Activated T-helper 1 cell treated with anti-CD3 and anti-CD28 coated beads, Interleukin-2, amount 50 U/mL, for 16 hours (primary cell): ENCODE data around the gene ABLIM2.
A peak's percentile ranks its signal among the peaks of the same experiment; 100 is the strongest.
"Not testable (repeated sequence)": the region's sequence is repeated elsewhere in the genome, so short reads cannot be mapped to it uniquely, and the experiment has no call there.

Experiments
- DNase-seq, 2 donors: peaks; one replicate each; pipeline ENCODE4 v3.0.0-alpha.2; 2020; ENCODE audit warnings: low read depth in 1 of 2, low spot score in 1 of 2

ABLIM2 gene

DNA sequence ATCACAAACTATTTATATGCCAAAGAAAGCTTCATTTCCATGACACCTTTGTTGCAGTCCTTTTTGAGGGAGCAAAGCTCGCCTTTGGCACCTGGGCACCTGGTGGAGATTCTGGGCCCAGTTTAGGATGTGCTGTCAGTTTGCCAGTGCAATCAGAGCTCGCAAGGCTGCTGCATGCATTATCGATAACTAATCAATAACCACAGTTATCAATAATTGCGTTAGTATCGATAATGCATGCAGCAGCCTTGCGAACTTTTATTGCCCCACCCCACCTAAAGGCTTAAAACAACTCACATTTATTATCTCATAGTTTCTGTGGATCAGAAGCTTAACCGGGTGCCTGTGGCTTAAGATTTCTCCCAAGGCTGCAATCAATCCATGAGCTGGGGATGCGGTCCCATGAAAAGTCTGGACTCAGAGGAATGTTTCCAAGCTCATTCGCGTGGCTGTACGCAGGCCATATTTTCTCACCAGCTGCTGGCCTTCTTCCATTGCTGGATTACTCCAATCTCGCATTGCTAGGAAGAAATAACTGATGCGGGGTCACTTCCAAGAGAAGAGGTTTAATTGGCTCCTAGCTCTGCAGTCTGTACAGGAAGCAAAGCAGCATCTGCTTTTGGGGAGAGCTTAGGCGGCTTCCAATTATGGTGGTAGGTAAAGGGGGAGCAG is 212.8 kb downstream of the ABLIM2 start:
- DNase-seq, result no peak

DNA sequence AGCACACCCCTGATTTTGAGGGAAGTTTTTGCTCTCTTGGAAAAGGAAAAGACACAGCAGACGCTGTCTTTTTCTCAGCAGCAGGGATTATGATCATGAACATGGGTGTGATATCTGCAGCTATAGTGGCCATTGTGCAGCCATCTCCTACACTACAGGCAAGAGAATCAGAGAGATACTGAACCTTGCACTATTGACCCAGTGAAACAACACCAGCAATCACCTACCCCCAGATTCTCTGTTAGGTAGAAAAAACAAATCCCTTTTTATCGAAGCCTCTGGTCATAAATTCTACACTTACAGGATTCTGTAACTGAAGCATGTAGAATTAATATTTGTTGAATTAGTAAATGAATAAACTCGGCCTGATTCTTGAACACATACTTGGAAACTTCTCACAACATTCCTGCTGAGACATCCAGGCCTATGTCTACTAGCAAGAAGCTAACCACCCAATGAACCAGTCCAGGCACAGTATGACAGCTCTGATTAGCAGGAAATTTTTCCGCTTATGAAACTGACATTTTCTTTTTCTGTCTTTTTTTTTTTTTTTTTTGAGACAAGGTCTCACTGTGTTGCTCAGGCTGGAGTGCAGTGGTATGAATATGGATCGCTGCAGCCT is 213.9 kb downstream of the ABLIM2 start:
- DNase-seq, result no peak

DNA sequence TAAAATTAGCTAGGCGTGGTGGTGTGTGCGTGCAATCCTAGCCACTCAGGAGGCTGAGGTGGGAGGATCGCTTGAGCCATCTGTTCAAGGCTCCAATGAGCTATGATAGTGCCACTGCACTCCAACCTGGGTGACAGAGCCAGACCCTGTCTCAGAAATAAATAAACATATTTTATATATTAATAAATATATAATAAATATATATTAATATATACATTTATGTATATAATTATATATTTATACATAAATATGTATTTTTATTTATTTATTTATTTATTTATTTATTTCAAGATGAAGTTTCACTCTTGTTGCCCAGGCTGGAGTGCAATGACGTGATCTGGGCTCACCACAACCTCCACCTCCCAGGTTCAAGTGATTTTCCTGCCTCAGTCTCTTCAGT is 214.9 kb downstream of the ABLIM2 start:
- DNase-seq, result not testable (repeated sequence)

DNA sequence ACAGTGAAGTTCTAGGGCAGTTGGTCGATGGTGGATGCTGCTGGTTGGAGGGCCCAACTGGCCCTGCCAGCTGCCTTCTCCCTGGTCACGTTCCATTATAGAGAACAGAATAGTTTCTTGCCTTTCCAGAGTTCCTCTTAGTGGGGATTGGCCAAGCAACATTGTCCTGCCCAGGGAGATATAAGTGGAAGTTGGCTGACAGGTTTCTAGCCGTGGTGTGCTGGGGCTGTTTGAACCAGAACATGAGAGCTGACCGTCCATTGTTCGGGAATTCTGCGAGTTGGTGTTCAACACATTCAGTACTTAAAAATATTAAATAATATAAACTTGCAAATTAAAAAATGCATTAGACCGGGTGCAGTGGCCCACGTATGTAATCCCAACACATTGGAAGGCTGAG is 215.4 kb downstream of the ABLIM2 start:
- DNase-seq, result no peak

DNA sequence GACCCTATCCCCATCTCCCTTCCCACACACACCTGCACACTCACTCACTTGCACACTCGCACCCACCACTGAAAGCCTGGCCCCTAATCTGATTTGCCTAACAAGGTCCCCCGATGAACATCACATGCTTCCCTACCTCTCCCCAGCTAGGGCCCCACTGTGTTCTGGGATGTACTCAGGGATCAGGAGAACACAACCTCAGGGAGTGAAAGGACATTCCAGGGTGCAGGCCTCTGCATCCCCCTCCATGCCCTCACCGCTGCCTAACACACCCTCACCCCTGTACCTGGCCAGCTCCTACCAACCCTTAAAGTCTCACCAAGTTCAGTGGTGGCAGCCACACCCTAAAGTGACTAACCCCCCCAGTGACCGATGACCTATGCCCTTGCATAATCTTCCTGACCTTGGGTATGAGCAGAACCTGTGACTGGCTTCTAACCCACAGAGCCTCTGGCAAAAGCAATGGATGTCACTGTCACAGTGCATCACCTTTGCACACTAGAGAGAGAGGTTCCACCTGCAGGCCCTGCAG is 216.6 kb downstream of the ABLIM2 start:
- no peak for DNase-seq

DNA sequence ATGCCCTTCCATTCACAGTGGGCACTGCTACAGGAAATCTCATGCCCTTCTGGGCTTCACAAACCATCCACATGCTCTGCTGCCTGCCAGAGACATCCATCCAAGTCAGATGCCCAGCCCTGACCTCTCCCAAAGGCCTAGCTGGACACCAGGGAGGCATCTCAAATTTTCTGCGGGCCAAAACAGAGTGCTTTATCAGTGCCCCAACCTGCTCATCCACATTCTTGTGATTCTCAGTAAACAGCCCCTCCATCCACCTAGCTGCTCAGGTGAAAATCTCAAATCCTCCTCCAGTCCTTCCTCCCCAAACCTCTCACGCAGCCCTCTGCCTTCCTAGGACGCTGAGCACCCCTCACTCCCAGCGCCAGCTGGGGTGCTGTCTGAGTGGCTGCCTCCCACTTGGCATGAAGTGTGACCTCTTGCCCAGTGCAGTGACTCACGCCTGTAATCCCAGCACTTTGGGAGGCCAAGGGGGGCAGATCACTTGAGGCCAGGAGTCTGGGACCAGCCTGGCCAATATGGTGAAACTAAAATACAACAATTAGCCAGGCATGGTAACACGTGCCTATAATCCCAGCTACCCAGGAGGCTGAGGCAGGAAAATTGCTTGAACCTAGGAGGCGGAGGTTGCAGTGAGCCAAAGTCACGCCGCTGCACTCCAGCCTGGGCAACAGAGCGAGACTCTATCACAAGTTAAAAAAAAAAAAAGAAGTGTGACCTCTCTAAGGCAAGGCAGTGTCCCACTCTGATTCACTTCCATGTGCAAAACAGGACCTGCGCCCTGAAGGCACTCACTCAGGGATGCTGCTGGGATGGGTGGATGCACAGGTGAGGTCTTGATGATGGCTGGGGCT is 217.3 kb downstream of the ABLIM2 start:
- no peak for DNase-seq

DNA sequence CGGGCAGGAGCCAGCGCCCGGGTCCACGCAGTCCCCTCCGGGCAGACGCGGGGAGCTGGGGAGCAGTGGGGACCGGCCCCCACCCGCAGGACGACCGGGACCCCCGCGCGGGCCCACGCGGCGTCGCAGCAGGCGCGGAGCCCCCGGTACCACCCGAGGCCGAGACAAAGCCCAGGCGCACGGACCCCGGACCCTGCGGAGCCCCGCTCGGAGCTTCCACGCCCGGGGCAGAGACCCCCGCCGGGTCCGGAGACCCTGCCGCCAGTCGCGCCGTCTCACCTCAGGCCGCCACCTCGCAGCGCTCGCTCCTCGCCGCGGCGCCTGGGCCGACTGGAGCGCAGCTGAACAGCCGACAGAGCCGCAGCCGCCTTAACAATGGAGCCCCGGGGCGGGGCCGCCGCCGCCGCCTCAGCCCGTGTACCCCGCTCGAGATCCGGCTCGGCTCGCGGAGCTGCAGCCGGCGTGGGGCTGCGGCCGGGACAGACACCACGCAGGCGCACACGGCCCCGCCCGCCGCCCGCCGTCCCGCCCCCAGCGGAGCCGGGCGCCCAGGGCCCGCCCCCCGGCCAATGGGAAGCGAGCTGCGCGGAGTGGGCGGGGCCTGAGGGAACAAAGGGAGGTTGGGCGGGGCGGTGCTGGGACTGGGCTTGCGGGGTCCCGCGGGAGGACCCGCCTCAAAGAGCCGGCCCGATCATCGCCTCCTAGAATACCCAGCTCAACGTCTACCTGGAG is 219.1 kb downstream of the ABLIM2 start, which contains the start of gene AFAP1:
AFAP1 (minus strand) TSS at position 485 of the 732 bp plus-strand sequence. CDS start 67,783 bp downstream, outside the sequence.
- peak; percentile 71 to 88 for DNase-seq

DNA sequence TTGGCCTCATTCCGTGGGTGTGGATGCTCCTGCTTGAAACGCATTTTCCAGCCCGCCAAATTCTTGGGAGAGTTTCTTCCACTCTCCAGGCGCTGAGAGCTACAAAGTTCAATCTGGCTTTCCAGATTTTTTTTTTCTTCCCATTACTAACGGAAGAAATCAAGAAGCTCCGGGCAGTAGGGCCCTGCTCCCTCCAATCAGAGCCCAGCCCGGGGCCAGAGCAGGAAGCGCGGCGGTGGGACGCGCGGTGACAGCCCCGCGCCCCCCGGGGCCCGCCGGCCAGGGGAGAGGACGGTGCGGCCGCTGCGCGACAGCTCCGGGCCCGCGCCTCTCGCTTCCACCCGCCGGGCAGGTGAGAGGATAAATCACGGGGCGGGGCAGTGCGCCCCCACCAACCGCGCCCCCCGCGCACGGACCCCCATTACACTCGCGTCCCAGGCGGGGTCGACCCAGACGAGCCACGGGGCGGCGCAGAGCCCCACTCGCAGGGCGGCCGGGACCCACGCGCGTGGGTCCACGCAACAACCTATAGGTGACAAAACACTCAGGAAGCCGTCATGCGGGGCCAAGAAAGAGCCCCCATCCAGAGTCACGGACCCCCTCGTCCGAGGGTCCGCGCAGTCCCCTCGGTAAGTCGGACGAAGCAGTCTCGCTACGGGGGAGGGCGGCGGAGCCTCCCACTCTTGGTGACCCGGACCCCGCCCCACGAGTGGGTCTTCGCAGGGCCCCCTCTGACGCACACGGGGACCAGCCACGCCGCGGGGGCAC is 219.8 kb downstream of the ABLIM2 start:
- no peak for DNase-seq

DNA sequence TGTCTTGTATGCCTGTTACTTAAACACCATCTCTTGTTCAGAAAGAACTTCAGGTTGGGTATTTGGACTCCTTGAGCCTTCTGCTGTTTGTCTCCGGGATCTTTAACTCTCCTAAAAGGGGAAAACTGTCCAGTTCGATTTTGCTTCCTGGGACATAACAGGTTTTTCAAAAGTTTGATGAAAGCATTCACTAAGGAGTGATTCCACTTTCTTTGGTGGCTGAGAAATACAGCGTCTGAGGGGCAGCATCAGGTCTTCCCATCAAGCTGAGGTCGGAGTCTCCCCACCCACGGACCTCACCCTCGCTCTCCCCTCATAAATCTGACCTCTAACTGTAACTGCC is 220.4 kb downstream of the ABLIM2 start:
- no peak for DNase-seq

DNA sequence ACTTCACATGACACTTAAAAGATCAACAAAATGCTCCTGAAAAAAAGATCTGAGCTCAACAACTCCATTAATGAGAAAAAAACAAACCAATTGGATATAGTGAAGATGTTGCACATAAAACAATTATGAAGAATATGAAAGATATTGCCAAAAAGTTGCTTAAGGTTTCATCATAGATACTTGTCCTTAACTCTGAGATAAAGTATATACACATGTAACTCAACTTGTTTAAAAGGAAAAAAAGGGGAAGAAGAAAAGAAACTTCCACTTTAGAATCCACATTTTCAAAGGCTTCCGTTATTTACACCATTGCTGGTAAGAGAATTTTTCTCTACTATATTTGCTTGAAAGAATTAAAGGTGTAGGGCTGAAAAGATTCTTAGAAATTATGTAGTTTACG is 221.6 kb downstream of the ABLIM2 start:
- DNase-seq, result no peak

DNA sequence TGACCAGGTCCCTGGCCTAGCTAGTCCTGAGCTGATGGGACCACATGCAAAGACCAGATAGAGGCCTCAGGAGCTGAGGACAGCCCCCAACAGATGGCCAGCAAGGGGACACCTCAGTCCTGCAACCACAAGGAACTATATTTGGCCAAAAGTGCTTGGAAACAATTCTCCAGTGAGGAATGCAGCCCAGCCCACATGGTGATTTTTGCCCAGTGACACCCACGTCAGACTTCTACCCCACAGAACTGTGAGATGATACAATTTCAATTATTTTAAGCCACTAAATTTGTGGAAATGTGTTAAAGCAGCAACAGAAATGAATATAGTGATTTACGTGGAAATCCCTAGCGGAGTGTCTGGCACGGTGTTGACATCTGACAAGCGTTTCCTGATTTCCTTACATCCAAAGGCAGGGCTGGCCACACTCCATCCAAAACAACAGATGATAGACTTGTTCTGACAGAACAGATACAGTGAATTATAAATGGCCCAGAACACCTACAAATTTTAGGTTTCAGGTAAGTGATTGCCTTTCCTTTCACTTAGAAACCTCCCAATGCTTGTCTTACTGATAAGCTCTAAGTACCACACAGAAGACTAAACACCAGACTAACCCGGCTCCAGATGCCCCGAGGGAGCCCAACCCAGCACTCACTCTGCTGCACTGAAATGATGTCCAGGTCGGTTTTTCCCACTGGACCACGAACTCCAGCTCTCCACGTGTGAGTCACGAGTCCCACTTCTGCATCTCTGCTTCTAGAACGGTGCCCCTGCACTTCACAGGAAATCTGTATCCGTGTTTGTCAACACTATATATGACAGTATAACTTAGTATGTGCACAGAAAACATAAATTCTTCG is 224.7 kb downstream of the ABLIM2 start:
- DNase-seq, result no peak

DNA sequence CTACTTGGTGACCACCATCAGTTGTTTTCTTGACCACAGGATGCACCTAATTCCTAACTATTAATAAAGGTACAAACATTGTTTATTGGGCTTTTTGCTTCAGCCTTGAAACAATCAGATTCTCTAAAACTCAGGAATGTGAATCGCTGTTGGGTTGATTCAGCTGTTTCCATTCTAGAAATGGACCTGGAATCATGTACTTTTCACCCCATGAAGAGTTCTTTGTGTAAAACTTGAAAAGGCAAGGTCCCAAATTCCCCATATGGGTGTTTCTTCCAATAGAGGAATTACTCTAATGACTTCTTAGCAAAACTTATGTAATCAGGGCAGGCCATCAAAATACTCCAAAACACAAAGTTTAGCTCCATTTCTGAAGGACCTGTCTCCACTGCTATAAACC is 226.3 kb downstream of the ABLIM2 start:
- DNase-seq, result no peak

DNA sequence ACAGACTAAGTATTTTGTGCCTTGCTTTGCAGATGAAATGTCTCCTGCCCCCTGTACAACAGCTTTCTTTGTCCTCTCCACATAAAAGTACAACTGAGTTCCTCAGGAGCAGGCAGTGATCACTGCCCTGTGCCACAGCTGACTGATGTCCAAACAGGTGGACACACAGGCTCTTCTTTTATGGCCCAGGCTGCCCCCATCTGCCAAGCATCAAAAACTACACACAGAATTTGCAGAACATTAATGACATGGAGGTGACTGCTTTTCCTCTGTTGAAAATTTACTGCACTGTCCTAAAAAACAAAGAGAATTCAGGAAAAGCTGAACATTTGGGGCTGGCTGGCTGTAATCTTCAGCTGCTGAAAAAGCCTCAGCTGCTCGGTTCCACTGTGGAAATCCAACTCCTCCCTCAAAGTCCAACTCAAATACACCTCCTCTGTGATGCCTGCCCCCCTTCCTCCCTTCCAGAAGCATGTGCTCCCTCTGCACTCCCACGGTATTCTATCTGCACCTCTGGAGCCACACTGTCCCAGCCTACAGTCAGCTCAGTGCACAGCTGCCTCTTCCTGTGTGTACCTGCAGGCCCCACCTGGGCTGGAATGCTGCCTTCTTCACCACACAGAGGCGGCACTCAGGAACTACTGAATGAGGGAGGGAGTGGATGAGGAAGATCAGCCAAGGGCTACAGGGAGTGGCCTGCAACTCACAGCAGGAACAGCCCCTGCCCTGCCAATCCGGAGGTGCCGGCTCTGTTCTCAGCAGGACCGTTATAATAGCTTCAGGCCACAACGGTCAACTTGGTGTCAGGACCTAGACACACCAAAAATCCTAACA is 229.3 kb downstream of the ABLIM2 start:
- no peak for DNase-seq

DNA sequence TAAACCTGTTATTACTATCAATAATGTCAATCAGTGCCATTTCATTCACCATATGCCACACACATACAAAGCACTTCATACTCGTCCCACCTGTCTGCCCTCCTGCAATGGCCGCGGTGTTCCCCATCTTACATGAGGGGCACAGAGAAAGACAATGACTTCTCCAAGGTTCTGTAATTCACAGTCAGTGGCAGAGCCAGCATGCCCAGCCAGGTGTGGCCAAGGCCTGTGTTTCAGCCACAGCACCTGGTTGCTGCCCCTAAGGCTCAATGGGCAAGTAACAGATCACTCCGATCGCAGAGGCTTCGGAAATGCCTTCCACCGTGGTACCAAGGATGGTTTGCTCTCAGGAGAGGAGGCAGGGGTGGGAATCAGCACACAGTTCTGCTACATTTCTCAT is 229.9 kb downstream of the ABLIM2 start:
- DNase-seq, result no peak

DNA sequence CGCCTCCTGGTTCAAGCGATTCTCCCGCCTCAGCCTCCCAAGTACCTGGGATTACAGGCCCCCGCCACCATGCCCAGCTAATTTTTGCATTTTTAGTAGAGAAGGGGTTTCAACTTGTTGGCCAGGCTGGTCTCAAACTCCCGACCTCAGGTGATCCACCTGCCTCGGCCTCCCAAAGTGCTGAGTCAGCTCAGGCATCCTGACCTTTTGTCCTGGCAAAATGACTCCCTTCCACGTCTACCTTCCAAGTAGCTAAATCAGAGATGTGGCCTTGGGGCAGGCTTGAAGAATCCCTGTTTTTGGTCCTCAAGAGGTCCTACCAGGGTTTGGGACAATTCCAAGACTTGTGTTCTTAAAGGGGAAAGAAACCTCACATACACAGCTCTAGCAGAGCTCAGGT is 231.8 kb downstream of the ABLIM2 start:
- DNase-seq, result no peak

DNA sequence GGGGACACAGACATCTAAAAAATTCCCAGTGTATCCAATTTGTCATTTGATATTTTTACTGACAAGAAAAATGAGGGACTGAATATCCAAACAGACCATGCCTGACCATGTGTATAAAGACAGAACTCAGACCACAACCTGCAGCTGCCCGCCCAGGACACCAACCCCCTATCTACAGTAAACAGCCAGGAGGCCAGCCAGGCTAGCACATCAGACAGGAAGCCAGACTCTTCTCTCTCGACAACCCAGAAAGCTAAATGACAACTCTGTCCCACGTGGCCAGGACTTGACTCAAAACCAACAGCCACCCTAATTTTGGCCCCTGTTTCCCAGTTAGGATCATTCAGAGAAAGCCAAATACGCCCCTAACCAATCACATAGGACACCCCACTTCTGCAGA is 234.0 kb downstream of the ABLIM2 start:
- no peak for DNase-seq

DNA sequence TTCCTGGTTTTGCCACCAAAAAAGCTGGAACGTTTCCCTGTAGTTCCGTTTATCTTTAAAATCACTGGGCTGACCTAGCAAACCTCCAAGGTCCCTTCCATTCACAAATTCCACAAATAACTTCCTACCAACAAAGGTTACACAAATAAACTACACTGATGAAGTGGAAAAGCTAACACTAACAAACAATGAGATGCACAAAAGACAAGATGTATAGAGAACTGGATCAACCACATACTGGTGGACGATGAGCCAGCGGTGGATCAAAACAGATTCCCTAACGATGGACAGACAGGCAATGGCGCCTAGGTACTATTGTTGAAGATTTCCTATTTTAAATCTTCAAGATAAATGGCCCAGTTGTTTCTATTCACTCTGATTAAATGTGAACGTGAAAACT is 234.4 kb downstream of the ABLIM2 start:
- DNase-seq, result no peak

DNA sequence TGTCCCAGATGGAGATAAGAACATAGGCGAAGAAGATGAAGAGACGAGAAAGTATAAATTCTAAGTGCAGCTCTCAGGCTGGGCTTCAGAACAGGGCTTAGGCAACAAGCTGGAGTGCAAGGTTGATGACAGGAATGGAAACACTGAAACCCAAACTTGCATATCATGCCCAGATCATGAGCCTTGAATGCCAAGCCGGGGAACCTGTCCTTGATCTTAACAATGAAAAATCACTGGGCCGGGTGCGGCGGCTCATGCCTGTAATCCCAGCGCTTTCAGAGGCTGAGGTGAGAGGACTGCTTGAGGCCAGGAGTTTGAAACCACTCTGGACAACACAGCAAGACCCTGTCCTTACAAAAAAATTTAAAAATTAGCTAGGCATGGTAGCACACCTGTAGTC is 236.1 kb downstream of the ABLIM2 start:
- DNase-seq, result no peak

DNA sequence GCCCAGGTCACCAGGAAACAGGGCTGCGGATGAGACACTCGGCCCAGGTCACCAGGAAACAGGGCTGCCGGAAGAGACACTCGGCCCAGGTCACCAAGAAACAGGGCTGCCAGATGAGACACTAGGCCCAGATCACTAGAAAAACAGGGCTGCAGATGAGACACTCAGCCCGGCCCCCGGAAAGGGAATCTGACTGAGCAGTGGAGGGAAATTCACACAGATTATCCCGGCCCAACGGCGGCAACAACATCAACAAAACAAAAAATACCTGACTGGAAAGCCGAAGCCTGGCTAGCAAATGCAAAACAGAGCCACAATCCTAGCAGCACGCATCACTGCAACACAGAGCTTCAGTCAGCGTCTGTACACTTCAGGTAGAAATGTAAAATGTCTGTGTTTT is 239.6 kb downstream of the ABLIM2 start:
- DNase-seq, result no peak
